Measurements from ENCODE around the gene LHFPL6.

LHFPL6 gene

DNA sequence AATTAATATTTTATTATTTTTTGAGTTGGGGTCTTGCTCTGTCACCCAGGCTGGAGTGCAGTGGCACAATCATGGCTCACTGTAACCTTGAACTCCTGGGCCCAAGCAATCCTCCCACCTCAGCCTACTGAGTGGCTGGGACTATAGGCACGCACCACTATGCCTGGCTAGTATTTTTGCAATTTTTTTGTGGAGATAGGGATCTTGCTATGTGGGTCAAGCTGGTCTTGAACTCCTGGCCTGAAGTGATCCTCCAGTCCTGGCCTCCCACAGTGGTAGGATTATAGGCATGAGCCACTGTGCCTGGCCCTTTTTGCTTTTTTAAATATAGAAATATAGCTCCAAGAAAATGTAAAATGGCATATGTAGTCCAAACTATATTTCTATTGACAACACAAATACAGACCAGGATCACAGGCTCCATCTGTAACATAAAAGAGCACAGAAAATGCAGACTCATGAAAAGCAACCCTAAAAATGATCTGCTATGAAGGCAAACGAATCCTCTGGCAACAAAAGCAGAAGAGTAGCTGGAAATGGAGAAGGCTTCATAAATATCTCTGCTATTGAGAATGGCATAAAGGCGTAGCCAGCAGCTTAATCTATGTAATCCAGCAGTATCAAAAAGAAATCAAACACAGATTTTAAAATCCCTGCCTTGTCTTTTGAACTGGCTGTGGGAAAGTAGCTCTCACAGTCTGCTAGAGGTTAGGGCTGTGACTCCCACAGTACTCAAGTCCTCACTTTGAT, 200.6 kb downstream of the LHFPL6 start:
- H3K9me3 ChIP-seq (ENCODE audit: control insufficient read depth in 2 of 2, low read length in 2 of 2): no peaks in the 10 kb centered on the region
- no peaks in the 10 kb centered on the region for H3K27me3 ChIP-seq (ENCODE audit: control insufficient read depth in 2 of 2, insufficient read depth in 2 of 2, low read length in 2 of 2)
- no peaks in the 10 kb centered on the region for H3K4me1 ChIP-seq (ENCODE audit: control insufficient read depth in 2 of 2, insufficient read depth in 2 of 2, low read length in 2 of 2)
- H3K4me3 ChIP-seq (ENCODE audit: low read length in 2 of 2): no peak overlapping the region
- H3K36me3 ChIP-seq (ENCODE audit: control insufficient read depth in 2 of 2, insufficient read depth in 2 of 2, low read length in 2 of 2): no peaks in the 10 kb centered on the region
- no peak overlapping the region for H3K9ac ChIP-seq (ENCODE audit: low read depth in 1 of 2, low read length in 2 of 2)
- H3K27ac ChIP-seq (ENCODE audit: low read depth in 2 of 2, low read length in 2 of 2): no peak overlapping the region

DNA sequence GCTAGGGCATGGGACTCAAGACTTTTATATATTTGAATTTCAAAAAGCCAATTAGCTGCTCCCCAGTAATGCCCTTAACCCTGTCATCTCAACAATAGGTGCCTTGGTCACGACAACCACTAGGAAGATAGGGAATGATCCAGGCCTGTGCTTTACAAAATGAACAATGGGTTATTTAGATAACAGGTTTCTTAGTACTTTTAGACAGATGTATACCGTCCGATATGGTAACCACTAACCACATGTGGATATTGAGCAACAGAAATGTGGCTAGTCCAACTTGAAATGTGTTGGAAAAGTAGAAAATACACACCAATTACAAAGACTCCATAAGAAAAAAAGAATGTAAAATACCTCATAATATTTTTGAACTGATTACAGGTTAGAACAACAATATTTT, 201.2 kb downstream of the LHFPL6 start:
- H3K9ac ChIP-seq (ENCODE audit: low read depth in 1 of 2, low read length in 2 of 2): no peak overlapping the region

DNA sequence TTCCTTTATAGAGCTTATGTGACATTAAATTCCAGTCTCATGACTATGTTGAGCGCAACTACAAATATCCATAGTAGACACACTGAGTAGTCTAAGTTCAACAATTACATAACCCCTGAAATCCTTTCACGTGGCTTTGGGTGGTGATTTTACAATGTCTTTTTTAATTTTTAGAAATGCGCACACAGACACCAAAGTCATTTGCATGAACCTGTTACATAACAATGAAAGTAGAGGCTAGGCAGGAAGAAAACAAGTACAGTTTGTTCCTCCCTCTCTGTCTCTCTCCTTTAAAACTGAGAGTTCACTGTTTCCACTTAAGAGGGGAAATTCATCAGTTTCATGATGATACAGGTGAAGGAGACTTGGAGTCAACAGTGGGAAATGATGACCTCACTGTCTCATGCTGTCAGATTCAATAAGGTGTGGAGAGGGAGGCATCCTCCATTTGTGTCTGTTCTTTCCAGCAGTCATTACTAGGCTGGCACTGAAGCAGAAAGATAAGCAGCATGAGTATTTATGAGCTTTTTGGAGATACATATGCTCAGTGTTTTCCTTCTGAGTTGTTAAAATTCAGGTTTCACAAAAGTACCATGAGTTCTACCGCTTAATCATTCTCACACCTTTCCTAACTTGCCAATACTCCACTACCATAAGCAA, 201.8 kb downstream of the LHFPL6 start:
- Histone ChIP-seq H3K9me3 (ENCODE audit: control insufficient read depth in 2 of 2, low read length in 2 of 2) (no peaks in the 10 kb centered on the region), H3K27me3 (ENCODE audit: control insufficient read depth in 2 of 2, insufficient read depth in 2 of 2, low read length in 2 of 2) (no peaks in the 10 kb centered on the region), H3K4me3 (ENCODE audit: low read length in 2 of 2) (no peak overlapping the region), H3K9ac (ENCODE audit: low read depth in 1 of 2, low read length in 2 of 2) (no peak overlapping the region), H3K36me3 (ENCODE audit: control insufficient read depth in 2 of 2, insufficient read depth in 2 of 2, low read length in 2 of 2) (no peaks in the 10 kb centered on the region), H3K4me1 (ENCODE audit: control insufficient read depth in 2 of 2, insufficient read depth in 2 of 2, low read length in 2 of 2) (no peaks in the 10 kb centered on the region), H3K27ac (ENCODE audit: low read depth in 2 of 2, low read length in 2 of 2) (no peak overlapping the region)

More for the DNA sequence above, 201.2 kb downstream of the LHFPL6 start:
- H3K27me3 ChIP-seq (ENCODE audit: control insufficient read depth in 2 of 2, insufficient read depth in 2 of 2, low read length in 2 of 2): no peaks in the 10 kb centered on the region
- H3K4me3 ChIP-seq (ENCODE audit: low read length in 2 of 2): no peak overlapping the region
- no peak overlapping the region for H3K27ac ChIP-seq (ENCODE audit: low read depth in 2 of 2, low read length in 2 of 2)
- no peaks in the 10 kb centered on the region for H3K9me3 ChIP-seq (ENCODE audit: control insufficient read depth in 2 of 2, low read length in 2 of 2)
- H3K36me3 ChIP-seq (ENCODE audit: control insufficient read depth in 2 of 2, insufficient read depth in 2 of 2, low read length in 2 of 2): no peaks in the 10 kb centered on the region
- no peaks in the 10 kb centered on the region for H3K4me1 ChIP-seq (ENCODE audit: control insufficient read depth in 2 of 2, insufficient read depth in 2 of 2, low read length in 2 of 2)

DNA sequence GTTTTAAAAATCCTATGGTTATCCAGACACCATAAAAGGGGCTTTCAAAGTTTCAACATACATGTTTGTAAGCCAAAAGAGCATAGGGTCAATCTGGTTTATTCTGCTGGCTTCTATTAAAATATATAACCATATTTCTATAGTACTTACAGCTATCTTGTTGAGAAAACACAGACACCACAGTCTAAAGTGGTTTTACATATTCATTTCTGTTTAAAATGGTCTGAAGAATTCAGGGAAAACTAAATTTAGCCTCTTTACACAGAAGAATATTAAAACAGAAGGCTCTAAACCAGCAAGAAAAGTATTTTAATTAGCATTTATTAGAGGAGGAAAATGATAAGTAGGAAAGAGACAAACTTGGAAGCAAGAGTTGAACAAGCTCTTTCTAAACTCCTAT, 203.9 kb downstream of the LHFPL6 start:
- no peak overlapping the region for H3K27ac ChIP-seq (ENCODE audit: low read depth in 2 of 2, low read length in 2 of 2)
- no peaks in the 10 kb centered on the region for H3K9me3 ChIP-seq (ENCODE audit: control insufficient read depth in 2 of 2, low read length in 2 of 2)
- H3K36me3 ChIP-seq (ENCODE audit: control insufficient read depth in 2 of 2, insufficient read depth in 2 of 2, low read length in 2 of 2): no peaks in the 10 kb centered on the region
- H3K4me1 ChIP-seq (ENCODE audit: control insufficient read depth in 2 of 2, insufficient read depth in 2 of 2, low read length in 2 of 2): no peaks in the 10 kb centered on the region
- H3K27me3 ChIP-seq (ENCODE audit: control insufficient read depth in 2 of 2, insufficient read depth in 2 of 2, low read length in 2 of 2): no peaks in the 10 kb centered on the region
- no peak overlapping the region for H3K4me3 ChIP-seq (ENCODE audit: low read length in 2 of 2)
- H3K9ac ChIP-seq (ENCODE audit: low read depth in 1 of 2, low read length in 2 of 2): no peak overlapping the region

DNA sequence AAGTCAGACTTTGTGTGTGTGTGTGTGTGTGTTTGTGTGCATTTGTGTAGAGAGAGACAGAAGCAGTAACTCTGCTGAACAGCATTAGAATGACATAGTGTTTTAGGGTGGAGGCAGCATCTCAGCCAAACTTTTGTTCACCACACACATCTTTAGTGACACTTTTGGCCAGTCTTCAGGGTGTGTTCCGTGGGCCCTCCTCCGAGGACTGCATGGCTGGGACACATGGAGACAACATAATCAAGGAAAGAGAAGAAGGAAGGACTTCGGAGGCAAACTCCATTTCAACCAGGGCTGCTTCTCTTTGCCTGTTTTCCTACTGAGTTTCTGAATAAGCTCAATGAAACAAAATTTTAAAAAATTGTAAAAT, 205.1 kb downstream of the LHFPL6 start:
- Histone ChIP-seq H3K36me3 (ENCODE audit: control insufficient read depth in 2 of 2, insufficient read depth in 2 of 2, low read length in 2 of 2) (no peaks in the 10 kb centered on the region), H3K27me3 (ENCODE audit: control insufficient read depth in 2 of 2, insufficient read depth in 2 of 2, low read length in 2 of 2) (no peaks in the 10 kb centered on the region), H3K9me3 (ENCODE audit: control insufficient read depth in 2 of 2, low read length in 2 of 2) (no peaks in the 10 kb centered on the region), H3K27ac (ENCODE audit: low read depth in 2 of 2, low read length in 2 of 2) (no peak overlapping the region), H3K4me3 (ENCODE audit: low read length in 2 of 2) (no peak overlapping the region), H3K9ac (ENCODE audit: low read depth in 1 of 2, low read length in 2 of 2) (no peak overlapping the region), H3K4me1 (ENCODE audit: control insufficient read depth in 2 of 2, insufficient read depth in 2 of 2, low read length in 2 of 2) (no peaks in the 10 kb centered on the region)

DNA sequence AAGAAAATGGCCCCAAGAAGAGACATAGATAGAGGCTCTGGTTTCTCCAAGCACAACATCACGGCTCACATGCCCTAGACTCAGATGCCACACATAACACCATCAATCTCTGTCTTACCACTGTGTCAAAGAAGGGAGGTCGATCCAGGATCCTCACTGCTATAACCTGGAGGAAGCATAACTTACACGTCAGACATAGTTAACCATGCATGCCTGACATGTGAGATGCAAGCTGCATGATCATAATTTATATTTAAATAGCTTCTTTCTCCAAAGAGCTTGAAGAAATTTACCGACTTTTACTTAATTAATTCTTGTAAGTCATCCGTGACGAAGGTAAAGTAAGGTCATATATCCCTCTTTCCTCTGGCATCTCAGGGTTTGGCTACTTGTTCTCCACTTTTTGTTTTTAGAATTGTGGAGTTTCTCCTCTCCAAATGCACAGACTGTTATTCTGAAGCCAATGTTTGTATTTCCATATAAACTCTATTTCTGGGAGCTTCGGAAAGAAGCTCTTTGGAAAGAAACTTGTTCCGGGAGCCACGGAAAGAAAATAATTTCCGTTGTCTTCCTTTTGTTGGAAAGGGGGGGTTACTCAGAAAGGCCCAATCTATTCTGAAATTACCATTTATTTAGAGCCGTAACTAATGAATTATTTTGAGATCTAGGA, 205.6 kb downstream of the LHFPL6 start:
- no peaks in the 10 kb centered on the region for H3K4me1 ChIP-seq (ENCODE audit: control insufficient read depth in 2 of 2, insufficient read depth in 2 of 2, low read length in 2 of 2)
- no peak overlapping the region for H3K9ac ChIP-seq (ENCODE audit: low read depth in 1 of 2, low read length in 2 of 2)
- H3K36me3 ChIP-seq (ENCODE audit: control insufficient read depth in 2 of 2, insufficient read depth in 2 of 2, low read length in 2 of 2): no peaks in the 10 kb centered on the region
- H3K27me3 ChIP-seq (ENCODE audit: control insufficient read depth in 2 of 2, insufficient read depth in 2 of 2, low read length in 2 of 2): no peaks in the 10 kb centered on the region
- H3K9me3 ChIP-seq (ENCODE audit: control insufficient read depth in 2 of 2, low read length in 2 of 2): no peaks in the 10 kb centered on the region
- H3K4me3 ChIP-seq (ENCODE audit: low read length in 2 of 2): no peak overlapping the region
- no peak overlapping the region for H3K27ac ChIP-seq (ENCODE audit: low read depth in 2 of 2, low read length in 2 of 2)

DNA sequence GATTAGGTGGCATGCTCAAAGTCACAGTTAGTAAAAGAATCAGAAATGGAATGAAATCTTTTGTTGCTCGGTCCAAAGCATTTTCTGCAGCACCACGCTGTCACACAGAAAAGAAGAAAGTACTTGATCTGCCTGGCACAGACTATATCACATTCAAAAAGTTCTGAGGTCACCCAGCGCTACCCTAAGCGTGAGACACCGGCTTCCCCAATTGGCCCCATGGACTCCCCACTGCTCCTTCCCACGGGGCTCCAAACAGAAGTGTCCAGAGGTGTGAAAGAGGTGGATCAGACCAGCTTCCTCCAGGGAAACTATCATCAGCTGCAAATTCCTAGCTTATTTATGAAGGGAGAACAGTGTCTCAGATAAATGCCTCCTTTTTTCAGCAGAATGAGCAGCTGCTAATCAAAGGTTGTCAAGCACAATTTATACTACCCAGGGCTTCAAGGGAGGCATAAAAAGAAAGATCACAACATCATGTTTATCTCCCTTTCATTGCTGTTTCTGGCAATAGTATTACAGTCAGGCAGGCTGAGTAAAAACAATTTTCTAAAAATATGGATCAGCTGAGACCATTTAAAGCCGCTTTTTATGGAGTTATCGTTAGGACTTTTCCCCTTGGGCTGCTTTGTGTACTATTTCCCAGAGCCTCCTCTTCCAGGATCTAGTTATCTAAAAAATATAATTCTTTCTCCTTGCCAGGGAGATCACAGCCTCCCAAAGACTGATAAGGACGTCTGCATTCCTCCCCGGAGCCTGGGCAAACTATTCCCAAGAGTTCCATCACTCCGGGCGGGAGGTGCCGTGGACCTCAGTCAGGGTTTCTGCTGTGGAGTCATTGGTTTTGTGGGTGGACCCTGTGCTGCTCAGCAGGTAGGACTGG, 208.0 kb downstream of the LHFPL6 start:
- Histone ChIP-seq H3K9me3 (ENCODE audit: control insufficient read depth in 2 of 2, low read length in 2 of 2) (no peaks in the 10 kb centered on the region), H3K4me1 (ENCODE audit: control insufficient read depth in 2 of 2, insufficient read depth in 2 of 2, low read length in 2 of 2) (no peaks in the 10 kb centered on the region), H3K36me3 (ENCODE audit: control insufficient read depth in 2 of 2, insufficient read depth in 2 of 2, low read length in 2 of 2) (no peaks in the 10 kb centered on the region), H3K27ac (ENCODE audit: low read depth in 2 of 2, low read length in 2 of 2) (no peak overlapping the region), H3K27me3 (ENCODE audit: control insufficient read depth in 2 of 2, insufficient read depth in 2 of 2, low read length in 2 of 2) (no peaks in the 10 kb centered on the region), H3K9ac (ENCODE audit: low read depth in 1 of 2, low read length in 2 of 2) (no peak overlapping the region), H3K4me3 (ENCODE audit: low read length in 2 of 2) (no peak overlapping the region)

DNA sequence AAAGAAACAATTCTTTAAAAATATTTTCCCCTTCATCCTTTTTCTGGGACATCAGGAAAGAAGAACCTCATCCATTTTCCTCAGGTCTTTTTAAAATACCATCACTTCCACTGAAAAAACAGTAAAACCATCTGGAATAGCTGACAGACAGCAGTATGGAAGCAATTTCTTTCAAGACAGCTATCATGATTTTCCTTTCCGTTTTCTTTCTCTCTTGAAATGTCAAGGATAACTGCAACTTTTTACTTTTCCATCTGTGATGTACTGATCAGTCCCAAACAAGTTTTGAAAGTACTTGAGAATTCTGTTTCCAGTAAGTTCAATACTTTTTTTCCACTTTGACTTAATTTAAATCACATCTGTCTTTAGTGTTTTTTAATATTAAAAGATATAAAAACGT, 211.2 kb downstream of the LHFPL6 start:
- no peaks in the 10 kb centered on the region for H3K27me3 ChIP-seq (ENCODE audit: control insufficient read depth in 2 of 2, insufficient read depth in 2 of 2, low read length in 2 of 2)
- no peaks in the 10 kb centered on the region for H3K4me1 ChIP-seq (ENCODE audit: control insufficient read depth in 2 of 2, insufficient read depth in 2 of 2, low read length in 2 of 2)
- no peaks in the 10 kb centered on the region for H3K9me3 ChIP-seq (ENCODE audit: control insufficient read depth in 2 of 2, low read length in 2 of 2)
- H3K36me3 ChIP-seq (ENCODE audit: control insufficient read depth in 2 of 2, insufficient read depth in 2 of 2, low read length in 2 of 2): no peaks in the 10 kb centered on the region
- H3K4me3 ChIP-seq (ENCODE audit: low read length in 2 of 2): no peak overlapping the region
- no peak overlapping the region for H3K9ac ChIP-seq (ENCODE audit: low read depth in 1 of 2, low read length in 2 of 2)
- H3K27ac ChIP-seq (ENCODE audit: low read depth in 2 of 2, low read length in 2 of 2): no peak overlapping the region

DNA sequence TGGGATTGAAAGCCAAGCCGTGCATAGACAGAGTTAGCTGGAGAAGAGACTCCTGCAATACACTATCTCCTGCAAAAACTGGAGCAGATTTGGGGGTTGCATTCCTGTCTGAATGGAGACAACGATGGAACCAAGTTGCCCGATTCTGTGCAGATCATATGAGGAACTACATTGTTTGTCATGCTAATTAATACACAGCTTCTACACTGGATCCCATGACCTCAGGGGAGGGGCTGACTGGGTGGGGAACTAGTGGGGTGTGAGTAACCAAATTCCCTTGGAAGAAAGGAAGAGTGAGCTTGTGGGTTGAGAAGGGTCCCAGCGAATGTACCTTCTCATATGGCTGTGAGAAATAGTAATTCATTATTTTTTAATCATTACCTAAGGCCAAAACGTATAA, 214.0 kb downstream of the LHFPL6 start:
- Histone ChIP-seq H3K9me3 (ENCODE audit: control insufficient read depth in 2 of 2, low read length in 2 of 2) (no peaks in the 10 kb centered on the region), H3K27me3 (ENCODE audit: control insufficient read depth in 2 of 2, insufficient read depth in 2 of 2, low read length in 2 of 2) (no peaks in the 10 kb centered on the region), H3K27ac (ENCODE audit: low read depth in 2 of 2, low read length in 2 of 2) (no peak overlapping the region), H3K4me1 (ENCODE audit: control insufficient read depth in 2 of 2, insufficient read depth in 2 of 2, low read length in 2 of 2) (no peaks in the 10 kb centered on the region), H3K4me3 (ENCODE audit: low read length in 2 of 2) (no peak overlapping the region), H3K9ac (ENCODE audit: low read depth in 1 of 2, low read length in 2 of 2) (no peak overlapping the region), H3K36me3 (ENCODE audit: control insufficient read depth in 2 of 2, insufficient read depth in 2 of 2, low read length in 2 of 2) (no peaks in the 10 kb centered on the region)
